ENCODE data around the gene PLXNC1. TPM values are rescaled to one million over a fixed set of nuclear protein-coding genes. Genes with fewer than 3 reads are reported as not detected.
A peak's percentile ranks its signal among the peaks of the same experiment; 100 is the strongest.

PLXNC1 gene
- polyA plus RNA-seq, 1 of the 3 experiments (the other 2 are of a cell fraction) = 0.23 TPM

DNA sequence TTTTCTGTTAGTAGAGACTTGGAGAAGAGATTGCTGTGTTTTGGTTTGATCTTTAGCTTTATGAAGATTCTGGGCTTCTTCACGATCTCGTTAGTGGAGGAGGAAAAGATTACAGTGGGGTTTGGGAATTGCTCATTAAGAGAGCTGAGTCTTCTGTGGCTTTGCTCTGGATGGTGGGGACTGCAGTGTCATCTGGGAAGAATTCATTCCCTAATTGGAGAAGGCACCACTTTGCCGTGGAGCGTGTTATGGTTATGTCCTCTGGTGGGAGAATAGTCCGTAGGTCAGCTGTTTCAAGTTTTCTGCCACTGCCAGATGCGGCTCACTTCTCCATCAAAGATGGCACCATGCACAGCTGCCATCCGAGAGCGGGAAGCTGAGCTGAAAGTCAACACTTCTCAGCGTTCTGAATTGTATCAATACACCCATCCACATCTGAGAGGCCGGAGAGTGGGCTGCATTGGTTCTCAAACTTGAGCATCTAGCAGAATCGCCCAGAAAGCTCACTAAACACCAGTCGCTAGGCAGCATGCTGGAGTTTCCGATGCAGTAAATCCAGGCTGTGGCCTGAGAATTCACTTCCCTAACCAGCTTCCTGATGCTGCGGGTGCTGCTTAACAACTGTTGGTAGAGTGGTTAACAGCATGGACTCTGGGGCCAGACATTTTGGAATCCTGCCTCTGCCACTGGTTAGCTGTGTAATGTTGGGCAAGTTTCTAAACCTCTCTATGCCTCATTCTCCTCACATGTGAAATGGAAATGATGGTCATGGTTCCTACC lies 117.8 kb downstream of the PLXNC1 start:
- Histone ChIP-seq H3K9me2 (no peaks in the 10 kb centered on the region), H3K4me1 (ENCODE audit: control insufficient read depth in 1 of 2, insufficient read depth in 2 of 2, low read depth in 1 of 2, low read length in 1 of 2) (peaks cover 19 to 43% of the 10 kb centered on the region in 2 experiments; a peak in 3 of 4 replicates), H3K9me3 (no peaks in the 10 kb centered on the region), H2AFZ (ENCODE audit: low read depth) (no peak overlapping the region), H3K27me3 (ENCODE audit: insufficient read depth) (no peaks in the 10 kb centered on the region), H3K9ac (no peak overlapping the region), H3F3A (replicated peaks; ENCODE audit: insufficient read depth) (no peaks in the 10 kb centered on the region), H3K36me3 (replicated peaks in 1 of 2; ENCODE audit: control insufficient read depth in 1 of 2, insufficient read depth in 2 of 2, low read length in 1 of 2) (no peaks in the 10 kb centered on the region), H3K79me2 (ENCODE audit: insufficient read depth) (no peaks in the 10 kb centered on the region), H4K20me1 (ENCODE audit: insufficient read depth) (no peaks in the 10 kb centered on the region), H3K4me2 (no peak overlapping the region), H3K27ac (ENCODE audit: low read depth in 2 of 2, low read length in 1 of 2) (peak overlapping the region in 1 of 2 experiments; percentile 47; a peak in 1 of 4 replicates), H3K4me3 (ENCODE audit: low read depth in 2 of 2, low read length in 1 of 2) (no peak overlapping the region)
- POLR2A ChIA-PET = no interaction called here
- DNase-seq = no peak
- 88% methylated on average over 14 of the region's 14 CpGs for WGBS (ENCODE audit: low lambda C conversion rate)
- CTCF ChIA-PET = no interaction called here
- TF ChIP-seq, protein P1, sequence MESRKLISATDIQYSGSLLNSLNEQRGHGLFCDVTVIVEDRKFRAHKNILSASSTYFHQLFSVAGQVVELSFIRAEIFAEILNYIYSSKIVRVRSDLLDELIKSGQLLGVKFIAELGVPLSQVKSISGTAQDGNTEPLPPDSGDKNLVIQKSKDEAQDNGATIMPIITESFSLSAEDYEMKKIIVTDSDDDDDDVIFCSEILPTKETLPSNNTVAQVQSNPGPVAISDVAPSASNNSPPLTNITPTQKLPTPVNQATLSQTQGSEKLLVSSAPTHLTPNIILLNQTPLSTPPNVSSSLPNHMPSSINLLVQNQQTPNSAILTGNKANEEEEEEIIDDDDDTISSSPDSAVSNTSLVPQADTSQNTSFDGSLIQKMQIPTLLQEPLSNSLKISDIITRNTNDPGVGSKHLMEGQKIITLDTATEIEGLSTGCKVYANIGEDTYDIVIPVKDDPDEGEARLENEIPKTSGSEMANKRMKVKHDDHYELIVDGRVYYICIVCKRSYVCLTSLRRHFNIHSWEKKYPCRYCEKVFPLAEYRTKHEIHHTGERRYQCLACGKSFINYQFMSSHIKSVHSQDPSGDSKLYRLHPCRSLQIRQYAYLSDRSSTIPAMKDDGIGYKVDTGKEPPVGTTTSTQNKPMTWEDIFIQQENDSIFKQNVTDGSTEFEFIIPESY (IDR thresholded peaks at IDR 0.05; ENCODE audit: borderline replicate concordance, low read depth) = no peak
- TF ChIP-seq, protein P2, sequence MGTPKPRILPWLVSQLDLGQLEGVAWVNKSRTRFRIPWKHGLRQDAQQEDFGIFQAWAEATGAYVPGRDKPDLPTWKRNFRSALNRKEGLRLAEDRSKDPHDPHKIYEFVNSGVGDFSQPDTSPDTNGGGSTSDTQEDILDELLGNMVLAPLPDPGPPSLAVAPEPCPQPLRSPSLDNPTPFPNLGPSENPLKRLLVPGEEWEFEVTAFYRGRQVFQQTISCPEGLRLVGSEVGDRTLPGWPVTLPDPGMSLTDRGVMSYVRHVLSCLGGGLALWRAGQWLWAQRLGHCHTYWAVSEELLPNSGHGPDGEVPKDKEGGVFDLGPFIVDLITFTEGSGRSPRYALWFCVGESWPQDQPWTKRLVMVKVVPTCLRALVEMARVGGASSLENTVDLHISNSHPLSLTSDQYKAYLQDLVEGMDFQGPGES (IDR thresholded peaks at IDR 0.05; ENCODE audit: low read depth, low read length) = no peak
- TF ChIP-seq GABPA (IDR thresholded peaks at IDR 0.05; ENCODE audit: low read depth) = no peak
- TF ChIP-seq, protein P3, sequence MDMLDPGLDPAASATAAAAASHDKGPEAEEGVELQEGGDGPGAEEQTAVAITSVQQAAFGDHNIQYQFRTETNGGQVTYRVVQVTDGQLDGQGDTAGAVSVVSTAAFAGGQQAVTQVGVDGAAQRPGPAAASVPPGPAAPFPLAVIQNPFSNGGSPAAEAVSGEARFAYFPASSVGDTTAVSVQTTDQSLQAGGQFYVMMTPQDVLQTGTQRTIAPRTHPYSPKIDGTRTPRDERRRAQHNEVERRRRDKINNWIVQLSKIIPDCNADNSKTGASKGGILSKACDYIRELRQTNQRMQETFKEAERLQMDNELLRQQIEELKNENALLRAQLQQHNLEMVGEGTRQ (IDR thresholded peaks at IDR 0.05; ENCODE audit: borderline replicate concordance, low read depth, low read length) = no peak
- TF ChIP-seq, protein P4, sequence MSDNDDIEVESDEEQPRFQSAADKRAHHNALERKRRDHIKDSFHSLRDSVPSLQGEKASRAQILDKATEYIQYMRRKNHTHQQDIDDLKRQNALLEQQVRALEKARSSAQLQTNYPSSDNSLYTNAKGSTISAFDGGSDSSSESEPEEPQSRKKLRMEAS (IDR thresholded peaks at IDR 0.05; ENCODE audit: low read depth) = no peak
- no peak for TF ChIP-seq FOSL2 (IDR thresholded peaks at IDR 0.05; ENCODE audit: borderline replicate concordance, low read depth)
- no peak for TF ChIP-seq SMC3 (IDR thresholded peaks at IDR 0.05; ENCODE audit: low read depth, low read length)
- no peak for TF ChIP-seq RXRA (IDR thresholded peaks at IDR 0.05; ENCODE audit: borderline replicate concordance, low read depth)
- no peak for TF ChIP-seq RAD21 (IDR thresholded peaks at IDR 0.05; ENCODE audit: low read length)
- no peak for TF ChIP-seq NFIC (IDR thresholded peaks at IDR 0.05; ENCODE audit: borderline replicate concordance)
- no peak for TF ChIP-seq TAF1 (IDR thresholded peaks at IDR 0.05; ENCODE audit: borderline replicate concordance, low read depth, low read length)
- TF ChIP-seq YY1 (IDR thresholded peaks at IDR 0.05; ENCODE audit: low read depth) = no peak
- no peak for TF ChIP-seq MEF2A (IDR thresholded peaks at IDR 0.05; ENCODE audit: borderline replicate concordance, low read depth)
- TF ChIP-seq TCF12 (IDR thresholded peaks at IDR 0.05) = no peak
- TF ChIP-seq, protein P5, sequence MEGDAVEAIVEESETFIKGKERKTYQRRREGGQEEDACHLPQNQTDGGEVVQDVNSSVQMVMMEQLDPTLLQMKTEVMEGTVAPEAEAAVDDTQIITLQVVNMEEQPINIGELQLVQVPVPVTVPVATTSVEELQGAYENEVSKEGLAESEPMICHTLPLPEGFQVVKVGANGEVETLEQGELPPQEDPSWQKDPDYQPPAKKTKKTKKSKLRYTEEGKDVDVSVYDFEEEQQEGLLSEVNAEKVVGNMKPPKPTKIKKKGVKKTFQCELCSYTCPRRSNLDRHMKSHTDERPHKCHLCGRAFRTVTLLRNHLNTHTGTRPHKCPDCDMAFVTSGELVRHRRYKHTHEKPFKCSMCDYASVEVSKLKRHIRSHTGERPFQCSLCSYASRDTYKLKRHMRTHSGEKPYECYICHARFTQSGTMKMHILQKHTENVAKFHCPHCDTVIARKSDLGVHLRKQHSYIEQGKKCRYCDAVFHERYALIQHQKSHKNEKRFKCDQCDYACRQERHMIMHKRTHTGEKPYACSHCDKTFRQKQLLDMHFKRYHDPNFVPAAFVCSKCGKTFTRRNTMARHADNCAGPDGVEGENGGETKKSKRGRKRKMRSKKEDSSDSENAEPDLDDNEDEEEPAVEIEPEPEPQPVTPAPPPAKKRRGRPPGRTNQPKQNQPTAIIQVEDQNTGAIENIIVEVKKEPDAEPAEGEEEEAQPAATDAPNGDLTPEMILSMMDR (IDR thresholded peaks at IDR 0.05) = no peak
- no peak for TF ChIP-seq EZH2phosphoT487 (IDR thresholded peaks at IDR 0.05; ENCODE audit: borderline replicate concordance, low read depth)
- no peak for TF ChIP-seq FOXM1 (IDR thresholded peaks at IDR 0.05; ENCODE audit: low read depth)
- TF ChIP-seq, protein P6, sequence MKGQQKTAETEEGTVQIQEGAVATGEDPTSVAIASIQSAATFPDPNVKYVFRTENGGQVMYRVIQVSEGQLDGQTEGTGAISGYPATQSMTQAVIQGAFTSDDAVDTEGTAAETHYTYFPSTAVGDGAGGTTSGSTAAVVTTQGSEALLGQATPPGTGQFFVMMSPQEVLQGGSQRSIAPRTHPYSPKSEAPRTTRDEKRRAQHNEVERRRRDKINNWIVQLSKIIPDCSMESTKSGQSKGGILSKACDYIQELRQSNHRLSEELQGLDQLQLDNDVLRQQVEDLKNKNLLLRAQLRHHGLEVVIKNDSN (IDR thresholded peaks at IDR 0.05; ENCODE audit: borderline replicate concordance, low read depth) = no peak
- TF ChIP-seq POLR2AphosphoS5 (IDR thresholded peaks at IDR 0.05; ENCODE audit: low read depth, low read length) = no peak

Data from SK-N-SH (cell line).